Neutrophil (primary cell): ENCODE results near the gene PROM1.

Source experiments
- H3K27ac ChIP-seq: fragments of 200-600 bp; sonication (generic); 2 replicates; pipeline ENCODE4 v1.5.1; 2016; ENCODE audit warnings: mild to moderate bottlenecking, moderate library complexity
- H3K27me3 ChIP-seq: fragments of 200-600 bp; sonication (generic); 2 replicates; pipeline ENCODE4 v1.6.0; 2016; ENCODE audit warnings: mild to moderate bottlenecking
- H3K36me3 ChIP-seq: fragments of 200-600 bp; sonication (generic); 2 replicates; pipeline ENCODE4 v1.5.1; 2017
- H3K4me1 ChIP-seq, 2 experiments: fragments of 200-600 bp in 1 of 2; sonication (generic) in 1 of 2; 1 replicate in 1 of 2; 2 replicates in 1 of 2; pipeline versions ENCODE4 v1.5.1 to v1.6.1; 2013 to 2016; ENCODE audit warnings: low read depth in 1 of 2, low read length in 1 of 2, mild to moderate bottlenecking in 1 of 2, moderate library complexity in 1 of 2; ENCODE audit not compliant: control insufficient read depth in 1 of 2, insufficient read depth in 1 of 2
- H3K4me3 ChIP-seq, 2 experiments: fragments of 200-600 bp in 1 of 2; sonication (generic) in 1 of 2; 1 replicate in 1 of 2; 2 replicates in 1 of 2; pipeline ENCODE4 v1.5.1; 2013 to 2016; ENCODE audit warnings: low read depth in 1 of 2, low read length in 1 of 2, mild to moderate bottlenecking in 1 of 2, moderate library complexity in 1 of 2
- H3K9me3 ChIP-seq: fragments of 200-600 bp; sonication (generic); 2 replicates; pipeline ENCODE4 v1.5.1; 2016
- TF ChIP-seq, protein P1 (sequence below): fragments of 200-600 bp; sonication (generic); IDR thresholded peaks from 2 replicates; pipeline ENCODE4 v1.5.1; 2016; ENCODE audit warnings: antibody characterized with exemption

The PROM1 gene

DNA sequence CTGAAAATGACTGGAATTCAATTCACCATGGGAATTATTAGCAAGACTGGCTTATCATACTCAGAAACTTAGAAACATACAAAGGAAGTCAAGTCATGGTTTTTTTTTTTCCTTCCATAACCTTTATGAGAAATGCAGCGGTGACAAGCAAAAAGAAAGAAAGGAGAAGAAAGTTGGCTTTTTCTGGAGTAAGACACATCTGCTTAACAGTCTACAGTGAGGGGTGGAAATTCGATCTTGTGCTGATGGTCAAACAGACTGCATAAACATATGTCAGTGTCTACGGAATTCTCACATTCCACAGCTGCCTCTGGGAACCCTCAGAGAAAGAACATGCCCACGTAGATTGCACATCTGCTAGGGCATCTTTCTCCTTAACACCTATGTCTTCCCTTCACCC is 54.6 kb downstream of the PROM1 start:
- Histone ChIP-seq H3K4me1 (peaks cover 39 to 46% of the 10 kb centered on the region in 2 experiments), H3K36me3 (no peaks in the 10 kb centered on the region), H3K4me3 (no peak overlapping the region), H3K27ac (no peak overlapping the region), H3K9me3 (no peaks in the 10 kb centered on the region), H3K27me3 (no peaks in the 10 kb centered on the region)
- TF ChIP-seq, protein P1, sequence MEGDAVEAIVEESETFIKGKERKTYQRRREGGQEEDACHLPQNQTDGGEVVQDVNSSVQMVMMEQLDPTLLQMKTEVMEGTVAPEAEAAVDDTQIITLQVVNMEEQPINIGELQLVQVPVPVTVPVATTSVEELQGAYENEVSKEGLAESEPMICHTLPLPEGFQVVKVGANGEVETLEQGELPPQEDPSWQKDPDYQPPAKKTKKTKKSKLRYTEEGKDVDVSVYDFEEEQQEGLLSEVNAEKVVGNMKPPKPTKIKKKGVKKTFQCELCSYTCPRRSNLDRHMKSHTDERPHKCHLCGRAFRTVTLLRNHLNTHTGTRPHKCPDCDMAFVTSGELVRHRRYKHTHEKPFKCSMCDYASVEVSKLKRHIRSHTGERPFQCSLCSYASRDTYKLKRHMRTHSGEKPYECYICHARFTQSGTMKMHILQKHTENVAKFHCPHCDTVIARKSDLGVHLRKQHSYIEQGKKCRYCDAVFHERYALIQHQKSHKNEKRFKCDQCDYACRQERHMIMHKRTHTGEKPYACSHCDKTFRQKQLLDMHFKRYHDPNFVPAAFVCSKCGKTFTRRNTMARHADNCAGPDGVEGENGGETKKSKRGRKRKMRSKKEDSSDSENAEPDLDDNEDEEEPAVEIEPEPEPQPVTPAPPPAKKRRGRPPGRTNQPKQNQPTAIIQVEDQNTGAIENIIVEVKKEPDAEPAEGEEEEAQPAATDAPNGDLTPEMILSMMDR = no peak

DNA sequence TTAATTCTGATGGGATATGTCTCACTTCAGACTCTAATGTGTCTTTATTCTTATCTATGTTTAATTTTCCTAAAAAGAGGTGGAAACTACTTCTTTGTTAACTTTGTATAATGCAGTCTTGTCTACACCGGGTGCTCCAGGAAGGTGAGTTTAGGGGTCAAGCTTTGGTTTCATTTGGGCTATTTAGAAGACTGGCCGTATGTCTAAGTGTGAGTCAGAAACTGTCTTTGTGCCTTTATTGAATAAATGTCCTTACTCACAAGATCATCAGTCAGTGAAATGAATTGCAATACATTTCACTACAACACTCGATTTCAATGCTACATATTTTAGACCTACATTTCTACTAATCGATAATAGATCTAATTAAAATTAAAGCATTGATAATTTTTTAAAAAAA is 56.2 kb downstream of the PROM1 start:
- Histone ChIP-seq H3K27me3 (no peaks in the 10 kb centered on the region), H3K9me3 (no peaks in the 10 kb centered on the region), H3K4me1 (peaks cover 22 to 30% of the 10 kb centered on the region in 2 experiments), H3K4me3 (no peak overlapping the region), H3K36me3 (no peaks in the 10 kb centered on the region), H3K27ac (no peak overlapping the region)
- TF ChIP-seq, protein P1 = no peak

DNA sequence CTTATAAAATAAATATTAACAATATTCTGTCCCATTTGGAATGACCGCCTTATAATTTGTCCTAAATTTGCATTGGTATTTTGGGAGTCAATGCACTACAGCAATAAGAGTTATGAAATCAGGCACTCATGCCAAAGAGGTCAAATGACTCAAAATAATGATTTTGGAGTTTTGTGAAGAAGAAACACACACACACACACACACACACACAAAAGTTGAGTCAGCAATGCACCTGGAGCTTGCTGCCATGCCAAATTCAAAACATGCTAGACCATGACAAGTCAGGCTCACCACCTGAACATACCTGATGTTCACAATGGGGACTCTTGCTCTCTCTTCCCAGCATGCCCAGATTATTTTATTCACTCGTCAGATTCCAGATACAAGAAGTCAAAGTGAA is 56.7 kb downstream of the PROM1 start:
- H3K27me3 ChIP-seq = no peaks in the 10 kb centered on the region
- peaks cover 17 to 25% of the 10 kb centered on the region in 2 experiments for H3K4me1 ChIP-seq
- H3K36me3 ChIP-seq = no peaks in the 10 kb centered on the region
- no peaks in the 10 kb centered on the region for H3K9me3 ChIP-seq
- no peak overlapping the region for H3K27ac ChIP-seq
- TF ChIP-seq, protein P1 = no peak
- no peak overlapping the region for H3K4me3 ChIP-seq

DNA sequence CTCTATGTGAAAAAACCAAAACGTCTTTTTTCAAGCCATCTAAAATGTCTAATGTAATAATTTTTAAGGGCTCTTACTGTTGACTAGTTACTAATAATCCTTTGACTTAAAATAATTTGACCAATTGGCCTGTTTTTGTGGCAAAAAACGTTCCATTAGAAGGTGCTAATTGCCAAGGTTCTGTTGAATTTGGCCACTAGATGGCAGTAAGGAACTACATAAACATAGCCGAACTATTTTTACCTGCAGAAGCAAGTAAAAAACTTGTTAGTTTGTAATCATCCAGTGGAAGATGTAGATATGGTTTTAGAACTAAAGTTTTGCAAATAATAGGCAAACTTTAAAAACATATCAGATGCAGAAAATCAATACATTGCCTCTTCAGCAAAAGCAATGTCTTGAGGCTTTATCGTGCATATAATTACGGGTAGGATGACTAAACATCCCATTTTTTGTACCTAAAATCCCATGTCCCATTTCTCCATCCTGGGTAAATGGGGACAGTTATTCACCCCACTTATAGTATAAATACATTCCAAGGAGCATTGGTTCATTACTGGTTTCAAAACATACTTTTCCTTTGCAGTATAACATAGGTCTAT is 57.6 kb downstream of the PROM1 start:
- H3K4me1 ChIP-seq = peaks cover 9 to 17% of the 10 kb centered on the region in 2 experiments
- H3K36me3 ChIP-seq = no peaks in the 10 kb centered on the region
- H3K9me3 ChIP-seq = no peaks in the 10 kb centered on the region
- H3K27me3 ChIP-seq = no peaks in the 10 kb centered on the region
- H3K27ac ChIP-seq = no peak overlapping the region
- TF ChIP-seq, protein P1 = peak; percentile 67
- no peak overlapping the region for H3K4me3 ChIP-seq

DNA sequence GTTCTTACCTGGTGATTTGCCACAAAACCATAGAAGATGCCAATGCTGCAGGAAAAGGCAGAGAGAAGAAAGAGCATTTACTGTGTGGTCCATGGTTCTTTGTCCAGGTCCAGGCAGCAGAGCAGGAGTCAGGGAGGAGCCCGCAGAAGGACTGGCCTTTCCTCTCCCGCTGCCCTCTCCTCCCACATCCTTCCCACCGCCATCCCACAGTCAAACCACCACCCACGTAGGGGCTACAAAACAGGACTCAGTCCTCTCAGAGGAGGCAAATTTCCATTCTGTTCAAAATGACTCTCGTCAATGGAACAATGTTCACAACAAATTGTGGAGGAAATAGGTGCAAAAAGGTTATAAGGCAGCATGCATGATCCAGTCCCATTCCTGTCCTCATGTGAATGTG is 58.6 kb downstream of the PROM1 start:
- Histone ChIP-seq H3K36me3 (no peaks in the 10 kb centered on the region), H3K4me3 (no peak overlapping the region), H3K27ac (no peak overlapping the region), H3K27me3 (no peaks in the 10 kb centered on the region), H3K9me3 (no peaks in the 10 kb centered on the region), H3K4me1 (peaks cover 6 to 11% of the 10 kb centered on the region in 2 experiments)
- TF ChIP-seq, protein P1 = no peak
